Glutamatergic neuron (in vitro differentiated cells): ENCODE data around the gene SVOP. TPM values are rescaled to one million over a fixed set of nuclear protein-coding genes. Genes with fewer than 3 reads are reported as not detected.
A peak's percentile ranks its signal among the peaks of the same experiment; 100 is the strongest.
"Not testable (repeated sequence)": the region's sequence is repeated elsewhere in the genome, so short reads cannot be mapped to it uniquely, and the experiment has no call there.

Experiments
- DNase-seq: peaks from one replicate; pipeline ENCODE4 v3.0.0; 2022
- H3K27ac Mint-ChIP-seq: one replicate; pipeline ENCODE4 v1.8.0; 2020; ENCODE audit warnings: mild to moderate bottlenecking, mixed read lengths, inconsistent platforms; ENCODE audit not compliant: unreplicated experiment
- H3K27me3 Mint-ChIP-seq: one replicate; pipeline ENCODE4 v1.8.0; 2020; ENCODE audit warnings: mild to moderate bottlenecking, moderate library complexity, mixed read lengths, inconsistent platforms; ENCODE audit not compliant: unreplicated experiment
- H3K36me3 Mint-ChIP-seq: one replicate; pipeline ENCODE4 v1.8.0; 2020; ENCODE audit warnings: mild to moderate bottlenecking, mixed read lengths, inconsistent platforms; ENCODE audit not compliant: unreplicated experiment
- H3K4me1 Mint-ChIP-seq: one replicate; pipeline ENCODE4 v1.8.0; 2020; ENCODE audit warnings: mild to moderate bottlenecking, low read depth, mixed read lengths, inconsistent platforms; ENCODE audit not compliant: unreplicated experiment
- H3K4me3 Mint-ChIP-seq: one replicate; pipeline ENCODE4 v1.8.0; 2020; ENCODE audit warnings: mild to moderate bottlenecking, mixed read lengths, inconsistent platforms; ENCODE audit not compliant: unreplicated experiment
- H3K9me3 Mint-ChIP-seq: one replicate; pipeline ENCODE4 v1.8.0; 2020; ENCODE audit warnings: mild to moderate bottlenecking, moderate library complexity, mixed read lengths, inconsistent platforms; ENCODE audit not compliant: unreplicated experiment
- CTCF ChIP-seq: fragments of 200-600 bp; sonication (generic); IDR thresholded peaks from one replicate; pipeline ENCODE4 v1.5.0; 2021; ENCODE audit not compliant: partially characterized antibody, unreplicated experiment
- total RNA-seq: library from RNA; stranded (reverse); fragmentation: NEBNext Ultra II Directional; extraction: Animal tissue kit (Norgen Biotek cat#: 25700); gene quantifications from one replicate; pipeline ENCODE4 v1.2.1, GENCODE V29; 2021; ENCODE audit not compliant: unreplicated experiment

SVOP gene
- total RNA-seq, 1 donor from 2014 or later = 79.3 TPM

GRCh38 chr12:108865169-108865568, 155.7 kb downstream of the SVOP start:
- no peak for TF ChIP-seq CTCF
- Mint-ChIP-seq H3K9me3 (no peaks in the 10 kb centered on the region), H3K4me3 (no peak overlapping the region), H3K4me1 (no peaks in the 10 kb centered on the region), H3K36me3 (peaks cover 5% of the 10 kb centered on the region), H3K27me3 (peaks cover 4% of the 10 kb centered on the region), H3K27ac (no peak overlapping the region)
- no peak for DNase-seq

DNA sequence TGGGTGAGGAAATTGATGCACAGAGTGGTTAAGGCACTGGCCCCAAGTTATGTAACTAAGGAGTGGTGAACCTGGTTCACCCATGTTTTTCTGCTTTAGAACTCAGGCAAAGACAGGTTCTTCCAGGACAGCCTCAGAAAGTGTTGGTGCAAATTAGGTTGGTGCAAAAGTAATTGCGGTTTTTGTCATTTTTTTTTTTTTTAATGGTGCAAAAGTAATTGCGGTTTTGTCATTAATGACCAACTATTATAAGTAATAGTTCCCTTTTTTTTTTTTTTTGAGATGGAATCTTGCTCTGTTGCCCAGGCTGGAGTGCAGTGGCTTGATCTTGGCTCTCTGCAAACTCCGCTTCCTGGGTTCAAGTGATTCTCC, 158.3 kb downstream of the SVOP start:
- Mint-ChIP-seq H3K27ac (no peak overlapping the region), H3K9me3 (peaks cover 3% of the 10 kb centered on the region), H3K4me3 (no peak overlapping the region), H3K36me3 (no peaks in the 10 kb centered on the region), H3K27me3 (peaks cover 11% of the 10 kb centered on the region), H3K4me1 (peaks cover 6% of the 10 kb centered on the region)
- no peak for DNase-seq
- TF ChIP-seq CTCF = no peak

GRCh38 chr12:108861878-108862587, 158.8 kb downstream of the SVOP start:
- Mint-ChIP-seq H3K27me3 (peaks cover 8% of the 10 kb centered on the region), H3K27ac (no peak overlapping the region), H3K4me1 (peaks cover 6% of the 10 kb centered on the region), H3K9me3 (peaks cover 3% of the 10 kb centered on the region), H3K36me3 (no peaks in the 10 kb centered on the region), H3K4me3 (no peak overlapping the region)
- no peak for TF ChIP-seq CTCF
- no peak for DNase-seq

- H3K4me1 Mint-ChIP-seq = peaks cover 17% of the 10 kb centered on the region
- H3K27ac Mint-ChIP-seq = peak overlapping the region; percentile 10
- no peaks in the 10 kb centered on the region for H3K36me3 Mint-ChIP-seq
- peaks cover 12% of the 10 kb centered on the region for H3K27me3 Mint-ChIP-seq
- H3K9me3 Mint-ChIP-seq = peaks cover 13% of the 10 kb centered on the region
- no peak for DNase-seq
- H3K4me3 Mint-ChIP-seq = no peak overlapping the region
- no peak for TF ChIP-seq CTCF
Observed at GRCh38 chr12:108860443-108860842, 160.4 kb downstream of the SVOP start.

GRCh38 chr12:108859923-108860291, 161.0 kb downstream of the SVOP start:
- Mint-ChIP-seq H3K9me3 (peaks cover 14% of the 10 kb centered on the region), H3K4me3 (no peak overlapping the region), H3K27ac (no peak overlapping the region), H3K27me3 (peaks cover 12% of the 10 kb centered on the region), H3K36me3 (peaks cover 4% of the 10 kb centered on the region), H3K4me1 (peaks cover 17% of the 10 kb centered on the region)
- TF ChIP-seq CTCF = no peak
- DNase-seq = no peak

- Mint-ChIP-seq H3K4me1 (peaks cover 17% of the 10 kb centered on the region), H3K27ac (peak overlapping the region; percentile 41), H3K4me3 (peak overlapping the region; percentile 45), H3K9me3 (peaks cover 14% of the 10 kb centered on the region), H3K27me3 (peaks cover 13% of the 10 kb centered on the region)
- DNase-seq, H3K36me3 Mint-ChIP-seq: not testable (repeated sequence)
Observed at GRCh38 chr12:108859141-108859922, 161.5 kb downstream of the SVOP start.
